Mucosa of rectum (tissue), 2 donors: Measurements from ENCODE around the gene RIPK3.
A peak's percentile ranks its signal among the peaks of the same experiment; 100 is the strongest.

Source experiments
- H3K27ac ChIP-seq, 2 donors: one replicate each; pipeline ENCODE4 v1.7.0; 2013; ENCODE audit warnings: inconsistent platforms in 2 of 2, low read depth in 2 of 2, low read length in 2 of 2
- H3K27me3 ChIP-seq, 2 donors: one replicate each; pipeline ENCODE4 v1.7.0; 2013; ENCODE audit warnings: low read length in 2 of 2; ENCODE audit not compliant: control insufficient read depth in 2 of 2, insufficient read depth in 2 of 2
- H3K36me3 ChIP-seq, 2 donors: one replicate each; pipeline ENCODE4 v1.7.0; 2013; ENCODE audit warnings: low read length in 2 of 2; ENCODE audit not compliant: control insufficient read depth in 2 of 2, insufficient read depth in 2 of 2
- H3K4me1 ChIP-seq, 2 donors: one replicate each; pipeline ENCODE4 v1.7.0; 2013; ENCODE audit warnings: low read length in 2 of 2, mild to moderate bottlenecking in 1 of 2; ENCODE audit not compliant: control insufficient read depth in 2 of 2, insufficient read depth in 2 of 2
- H3K4me3 ChIP-seq, 2 donors: one replicate each; pipeline ENCODE4 v1.7.0; 2013; ENCODE audit warnings: low read length in 2 of 2
- H3K9ac ChIP-seq, 2 donors: one replicate each; pipeline ENCODE4 v1.7.0; 2013; ENCODE audit warnings: low read length in 2 of 2, low read depth in 1 of 2, mild to moderate bottlenecking in 1 of 2
- H3K9me3 ChIP-seq, 2 donors: one replicate each; pipeline ENCODE4 v1.7.0; 2013; ENCODE audit warnings: low read length in 2 of 2; ENCODE audit not compliant: control insufficient read depth in 2 of 2
- donor health status: healthy.
- donor health status: Normal muscosa, but diverticular disease.

The RIPK3 gene

DNA sequence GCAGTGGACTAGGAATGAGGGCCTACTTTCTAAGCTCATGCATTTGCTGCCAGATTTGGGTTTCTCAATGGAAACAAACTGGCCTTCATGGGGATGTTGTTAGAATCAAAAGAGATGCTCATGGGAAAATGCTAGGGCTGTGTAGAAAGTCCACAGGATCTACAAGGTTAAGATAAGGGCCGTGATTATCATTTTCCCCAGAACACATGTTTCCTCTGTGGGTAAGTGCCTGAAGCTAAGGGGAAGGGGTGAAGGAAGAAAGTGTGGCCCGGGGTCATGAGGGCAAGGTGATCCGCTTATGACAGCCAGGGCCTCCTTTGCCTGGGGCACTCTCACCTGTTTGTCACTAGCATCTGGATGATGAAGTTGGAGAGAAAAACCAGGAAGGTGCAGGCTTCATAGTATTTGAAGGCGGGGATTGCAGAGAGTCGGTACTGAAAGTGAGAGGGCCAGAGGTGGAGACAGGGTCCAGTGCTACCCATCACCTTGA is 14.7 kb downstream of the RIPK3 start:
- no peaks in the 10 kb centered on the region for H3K36me3 ChIP-seq
- no peak overlapping the region for H3K9ac ChIP-seq
- H3K27me3 ChIP-seq = no peaks in the 10 kb centered on the region
- H3K4me1 ChIP-seq = no peaks in the 10 kb centered on the region
- H3K9me3 ChIP-seq = no peaks in the 10 kb centered on the region
- H3K4me3 ChIP-seq = no peak overlapping the region
- H3K27ac ChIP-seq = no peak overlapping the region

DNA sequence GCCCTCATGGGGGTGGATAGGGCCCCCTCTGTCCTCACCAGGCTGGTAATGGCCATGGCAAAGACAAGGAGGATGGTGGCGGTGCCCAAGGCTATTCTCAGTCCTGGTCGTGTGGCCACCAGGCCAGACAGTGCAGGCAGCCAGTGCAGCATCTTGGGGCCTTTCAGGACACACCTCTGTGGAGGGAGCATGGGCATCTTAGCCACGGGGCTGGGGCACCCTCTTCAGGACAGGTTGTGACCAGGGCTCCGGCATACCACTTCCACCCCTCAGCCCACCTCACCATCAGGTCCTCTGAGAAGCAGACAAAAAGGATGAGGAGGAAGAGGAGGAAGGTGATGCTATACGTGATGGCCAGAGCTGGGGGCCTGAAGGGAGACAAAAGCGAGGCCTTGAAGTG is 15.8 kb downstream of the RIPK3 start:
- Histone ChIP-seq H3K4me1 (no peaks in the 10 kb centered on the region), H3K9ac (no peak overlapping the region), H3K9me3 (no peaks in the 10 kb centered on the region), H3K27me3 (peaks cover 0 to 3% of the 10 kb centered on the region in 2 donors), H3K4me3 (no peak overlapping the region), H3K36me3 (no peaks in the 10 kb centered on the region), H3K27ac (no peak overlapping the region)

DNA sequence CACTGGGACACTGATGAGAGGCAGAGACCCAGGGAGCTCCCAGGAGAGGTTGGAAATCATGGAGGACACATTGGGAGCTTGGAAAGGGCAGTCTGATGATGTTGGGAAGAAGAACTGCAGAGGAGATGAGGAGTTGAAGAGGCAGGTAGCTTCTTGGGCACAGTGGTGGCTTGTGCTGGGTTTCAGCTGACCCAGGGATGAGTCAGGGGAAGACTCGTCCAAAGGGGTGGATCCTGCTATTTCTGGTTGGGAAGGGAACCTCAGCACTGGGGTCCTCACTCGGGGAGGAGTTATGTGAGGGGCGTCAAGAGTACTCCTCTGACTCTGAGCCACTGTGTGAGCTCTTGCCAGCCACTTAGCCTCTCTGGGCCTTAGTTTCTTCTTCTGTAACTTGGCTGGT is 16.4 kb downstream of the RIPK3 start:
- peaks cover 0 to 3% of the 10 kb centered on the region in 2 donors for H3K27me3 ChIP-seq
- H3K27ac ChIP-seq = no peak overlapping the region
- H3K4me1 ChIP-seq = no peaks in the 10 kb centered on the region
- H3K36me3 ChIP-seq = no peaks in the 10 kb centered on the region
- H3K9ac ChIP-seq = no peak overlapping the region
- no peak overlapping the region for H3K4me3 ChIP-seq
- no peaks in the 10 kb centered on the region for H3K9me3 ChIP-seq

DNA sequence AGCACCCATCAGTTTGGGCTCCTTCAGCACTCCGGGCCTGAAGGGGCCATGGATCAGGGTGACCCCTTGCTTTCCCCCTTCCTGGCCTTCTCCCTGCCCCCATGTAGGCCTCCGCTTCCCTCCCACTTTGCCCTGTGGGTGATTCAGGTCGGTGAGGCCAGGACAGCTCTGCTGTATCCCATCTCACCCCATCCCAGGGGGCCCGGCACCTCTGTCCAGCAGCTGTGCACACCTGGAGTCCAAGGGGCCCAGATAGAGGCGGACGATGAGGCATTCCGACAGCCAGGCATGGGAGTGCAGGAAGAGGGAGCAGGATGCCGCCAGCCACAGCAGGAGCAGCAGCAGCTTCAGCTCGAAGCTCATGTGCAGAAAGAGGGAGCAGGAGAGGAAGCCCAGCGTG is 17.1 kb downstream of the RIPK3 start:
- no peaks in the 10 kb centered on the region for H3K9me3 ChIP-seq
- peaks cover 0 to 3% of the 10 kb centered on the region in 2 donors for H3K27me3 ChIP-seq
- no peak overlapping the region for H3K9ac ChIP-seq
- no peak overlapping the region for H3K27ac ChIP-seq
- H3K4me1 ChIP-seq = no peaks in the 10 kb centered on the region
- H3K36me3 ChIP-seq = no peaks in the 10 kb centered on the region
- H3K4me3 ChIP-seq = no peak overlapping the region

DNA sequence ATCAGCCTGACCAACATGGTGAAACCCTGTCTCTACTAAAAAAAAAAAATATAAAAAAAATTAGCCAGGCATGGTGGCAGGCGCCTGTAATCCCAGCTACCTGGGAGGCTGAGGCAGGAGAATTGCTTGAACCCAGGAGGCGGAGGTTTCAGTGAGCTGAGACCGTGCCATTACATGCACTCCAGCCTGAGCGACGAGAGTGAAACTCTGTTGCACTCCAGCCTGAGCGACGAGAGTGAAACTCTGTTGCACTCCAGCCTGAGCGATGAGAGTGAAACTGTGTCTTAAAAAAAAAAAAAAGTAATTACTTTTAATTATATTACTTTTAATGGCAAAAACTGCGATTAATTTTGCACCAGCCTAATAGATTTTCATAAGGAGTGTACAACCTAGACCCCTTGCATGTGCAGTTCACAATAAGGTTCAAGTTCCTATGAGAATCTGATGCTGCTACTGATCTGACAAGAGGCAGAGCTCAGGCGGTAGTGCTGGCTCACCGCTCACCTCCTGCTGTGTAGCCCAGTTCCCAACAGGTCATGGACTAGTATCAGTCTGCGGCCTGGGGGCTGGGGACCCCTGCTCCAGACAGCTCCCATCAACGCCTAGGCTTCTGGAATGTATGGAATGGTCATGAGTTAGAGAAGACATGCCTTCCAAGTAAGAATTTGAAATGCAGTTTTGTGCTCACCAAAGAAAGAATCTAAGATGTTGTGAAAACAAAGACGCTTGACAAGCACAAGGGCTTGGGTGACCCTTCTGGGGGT is 18.4 kb downstream of the RIPK3 start:
- Histone ChIP-seq H3K27ac (no peak overlapping the region), H3K36me3 (no peaks in the 10 kb centered on the region), H3K4me3 (no peak overlapping the region), H3K9me3 (no peaks in the 10 kb centered on the region), H3K9ac (no peak overlapping the region), H3K27me3 (peaks cover 0 to 3% of the 10 kb centered on the region in 2 donors), H3K4me1 (peaks cover 4 to 6% of the 10 kb centered on the region in 2 donors)

- Histone ChIP-seq H3K36me3 (no peaks in the 10 kb centered on the region), H3K27me3 (peaks cover 0 to 3% of the 10 kb centered on the region in 2 donors), H3K4me3 (no peak overlapping the region), H3K27ac (no peak overlapping the region), H3K4me1 (peaks cover 16 to 25% of the 10 kb centered on the region in 2 donors), H3K9ac (no peak overlapping the region), H3K9me3 (no peaks in the 10 kb centered on the region)
These were observed 22.5 kb downstream of the RIPK3 start for GRCh38 chr14:24317141-24317928.

DNA sequence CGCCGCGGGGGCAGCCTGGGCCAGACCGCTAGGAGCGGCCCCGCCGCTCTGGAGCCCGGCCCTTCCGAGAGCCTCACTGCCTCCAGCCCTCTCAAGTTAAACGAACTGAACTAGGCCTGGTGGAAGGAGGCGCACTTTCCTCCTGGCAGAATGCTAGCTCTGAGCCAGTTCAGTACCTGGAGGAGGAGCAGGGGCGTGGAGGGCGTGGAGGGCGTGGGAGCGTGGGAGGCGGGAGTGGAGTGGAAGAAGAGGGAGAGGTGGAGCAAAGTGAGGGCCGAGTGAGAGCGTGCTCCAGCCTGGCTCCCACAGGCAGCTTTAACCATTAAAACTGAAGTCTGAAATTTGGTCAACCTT is 23.2 kb downstream of the RIPK3 start:
- peaks cover 16 to 25% of the 10 kb centered on the region in 2 donors for H3K4me1 ChIP-seq
- H3K9ac ChIP-seq = no peak overlapping the region
- H3K27ac ChIP-seq = no peak overlapping the region
- no peaks in the 10 kb centered on the region for H3K36me3 ChIP-seq
- H3K4me3 ChIP-seq = no peak overlapping the region
- peaks cover 0 to 3% of the 10 kb centered on the region in 2 donors for H3K27me3 ChIP-seq
- H3K9me3 ChIP-seq = no peaks in the 10 kb centered on the region

DNA sequence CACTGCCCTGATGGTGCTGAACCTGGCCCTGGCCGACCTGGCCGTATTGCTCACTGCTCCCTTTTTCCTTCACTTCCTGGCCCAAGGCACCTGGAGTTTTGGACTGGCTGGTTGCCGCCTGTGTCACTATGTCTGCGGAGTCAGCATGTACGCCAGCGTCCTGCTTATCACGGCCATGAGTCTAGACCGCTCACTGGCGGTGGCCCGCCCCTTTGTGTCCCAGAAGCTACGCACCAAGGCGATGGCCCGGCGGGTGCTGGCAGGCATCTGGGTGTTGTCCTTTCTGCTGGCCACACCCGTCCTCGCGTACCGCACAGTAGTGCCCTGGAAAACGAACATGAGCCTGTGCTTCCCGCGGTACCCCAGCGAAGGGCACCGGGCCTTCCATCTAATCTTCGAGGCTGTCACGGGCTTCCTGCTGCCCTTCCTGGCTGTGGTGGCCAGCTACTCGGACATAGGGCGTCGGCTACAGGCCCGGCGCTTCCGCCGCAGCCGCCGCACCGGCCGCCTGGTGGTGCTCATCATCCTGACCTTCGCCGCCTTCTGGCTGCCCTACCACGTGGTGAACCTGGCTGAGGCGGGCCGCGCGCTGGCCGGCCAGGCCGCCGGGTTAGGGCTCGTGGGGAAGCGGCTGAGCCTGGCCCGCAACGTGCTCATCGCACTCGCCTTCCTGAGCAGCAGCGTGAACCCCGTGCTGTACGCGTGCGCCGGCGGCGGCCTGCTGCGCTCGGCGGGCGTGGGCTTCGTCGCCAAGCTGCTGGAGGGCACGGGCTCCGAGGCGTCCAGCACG is 23.8 kb downstream of the RIPK3 start:
- peak overlapping the region; percentile 33 to 34 for H3K4me3 ChIP-seq
- no peaks in the 10 kb centered on the region for H3K36me3 ChIP-seq
- H3K27ac ChIP-seq = peak overlapping the region; percentile 48 to 53
- H3K9me3 ChIP-seq = no peaks in the 10 kb centered on the region
- H3K9ac ChIP-seq = peak overlapping the region in 1 of 2 donors; percentile 33
- H3K27me3 ChIP-seq = peaks cover 0 to 3% of the 10 kb centered on the region in 2 donors
- H3K4me1 ChIP-seq = peaks cover 16 to 29% of the 10 kb centered on the region in 2 donors

GRCh38 chr14:24315243-24315806 is 24.5 kb downstream of the RIPK3 start:
- H3K9ac ChIP-seq = peak overlapping the region in 1 of 2 donors; percentile 33
- peak overlapping the region; percentile 33 to 34 for H3K4me3 ChIP-seq
- H3K27ac ChIP-seq = peak overlapping the region; percentile 48 to 53
- H3K4me1 ChIP-seq = peaks cover 21 to 32% of the 10 kb centered on the region in 2 donors
- no peaks in the 10 kb centered on the region for H3K9me3 ChIP-seq
- peaks cover 0 to 3% of the 10 kb centered on the region in 2 donors for H3K27me3 ChIP-seq
- no peaks in the 10 kb centered on the region for H3K36me3 ChIP-seq
